ENCODE data around the gene TRIM24. TPM values are rescaled to one million over a fixed set of nuclear protein-coding genes. Genes with fewer than 3 reads are reported as not detected.

TRIM24 gene
- total RNA-seq, 1 donor from 2014 or later: 116 TPM

- H3K27me3 Mint-ChIP-seq (ENCODE audit: insufficient read depth, low read depth): peaks cover 5% of the 10 kb centered on the region
- H3K9ac ChIP-seq: no peak overlapping the region
- peaks cover 38% of the 10 kb centered on the region for H3K9me3 Mint-ChIP-seq
- TF ChIP-seq EZH2 (IDR thresholded peaks at IDR 0.05) (no peak), EZH2phosphoT487 (IDR thresholded peaks at IDR 0.05) (no peak)
- TF ChIP-seq, protein P1, sequence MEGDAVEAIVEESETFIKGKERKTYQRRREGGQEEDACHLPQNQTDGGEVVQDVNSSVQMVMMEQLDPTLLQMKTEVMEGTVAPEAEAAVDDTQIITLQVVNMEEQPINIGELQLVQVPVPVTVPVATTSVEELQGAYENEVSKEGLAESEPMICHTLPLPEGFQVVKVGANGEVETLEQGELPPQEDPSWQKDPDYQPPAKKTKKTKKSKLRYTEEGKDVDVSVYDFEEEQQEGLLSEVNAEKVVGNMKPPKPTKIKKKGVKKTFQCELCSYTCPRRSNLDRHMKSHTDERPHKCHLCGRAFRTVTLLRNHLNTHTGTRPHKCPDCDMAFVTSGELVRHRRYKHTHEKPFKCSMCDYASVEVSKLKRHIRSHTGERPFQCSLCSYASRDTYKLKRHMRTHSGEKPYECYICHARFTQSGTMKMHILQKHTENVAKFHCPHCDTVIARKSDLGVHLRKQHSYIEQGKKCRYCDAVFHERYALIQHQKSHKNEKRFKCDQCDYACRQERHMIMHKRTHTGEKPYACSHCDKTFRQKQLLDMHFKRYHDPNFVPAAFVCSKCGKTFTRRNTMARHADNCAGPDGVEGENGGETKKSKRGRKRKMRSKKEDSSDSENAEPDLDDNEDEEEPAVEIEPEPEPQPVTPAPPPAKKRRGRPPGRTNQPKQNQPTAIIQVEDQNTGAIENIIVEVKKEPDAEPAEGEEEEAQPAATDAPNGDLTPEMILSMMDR (IDR thresholded peaks at IDR 0.05): no peak
- no peaks in the 10 kb centered on the region for H3K79me2 ChIP-seq (ENCODE audit: low read depth)
- H3K4me3 Mint-ChIP-seq: no peak overlapping the region
- no peaks in the 10 kb centered on the region for H4K20me1 ChIP-seq (ENCODE audit: low read depth)
- no peak overlapping the region for H3K27ac Mint-ChIP-seq
- DNase-seq (ENCODE audit: low spot score): no peak
- no peaks in the 10 kb centered on the region for H3K4me1 Mint-ChIP-seq
- H3K36me3 Mint-ChIP-seq: peaks cover under 1% of the 10 kb centered on the region
- H3F3A ChIP-seq (ENCODE audit: low read depth): no peaks in the 10 kb centered on the region
- no peaks in the 10 kb centered on the region for H3K27me3 ChIP-seq
- no peak overlapping the region for H3K27ac ChIP-seq
- H3K4me3 ChIP-seq: no peak overlapping the region
- H3K36me3 ChIP-seq: no peaks in the 10 kb centered on the region
- no peak overlapping the region for H3K4me2 ChIP-seq
- no peak overlapping the region for H2AFZ ChIP-seq (replicated peaks)
- H3K9me3 ChIP-seq (ENCODE audit: low read depth): no peaks in the 10 kb centered on the region
- no peaks in the 10 kb centered on the region for H3K4me1 ChIP-seq
Measured at GRCh38 chr7:138435231-138435919, 24.7 kb upstream of the TRIM24 start.

GRCh38 chr7:138436388-138436787, 23.7 kb upstream of the TRIM24 start:
- Histone ChIP-seq H3K36me3 (no peaks in the 10 kb centered on the region), H3F3A (ENCODE audit: low read depth) (no peaks in the 10 kb centered on the region), H4K20me1 (ENCODE audit: low read depth) (no peaks in the 10 kb centered on the region), H2AFZ (replicated peaks) (no peak overlapping the region), H3K9me3 (ENCODE audit: low read depth) (no peaks in the 10 kb centered on the region), H3K9ac (no peak overlapping the region), H3K27ac (no peak overlapping the region), H3K27me3 (no peaks in the 10 kb centered on the region), H3K4me3 (no peak overlapping the region), H3K4me1 (no peaks in the 10 kb centered on the region), H3K4me2 (no peak overlapping the region), H3K79me2 (ENCODE audit: low read depth) (no peaks in the 10 kb centered on the region)
- H3K27ac Mint-ChIP-seq: no peak overlapping the region
- no peak overlapping the region for H3K4me3 Mint-ChIP-seq
- H3K36me3 Mint-ChIP-seq: no peaks in the 10 kb centered on the region
- no peak for DNase-seq (ENCODE audit: low spot score)
- H3K4me1 Mint-ChIP-seq: no peaks in the 10 kb centered on the region
- peaks cover 37% of the 10 kb centered on the region for H3K9me3 Mint-ChIP-seq
- TF ChIP-seq EZH2phosphoT487 (IDR thresholded peaks at IDR 0.05) (no peak), EZH2 (IDR thresholded peaks at IDR 0.05) (no peak)
- TF ChIP-seq, protein P1 (IDR thresholded peaks at IDR 0.05): no peak
- peaks cover 8% of the 10 kb centered on the region for H3K27me3 Mint-ChIP-seq (ENCODE audit: insufficient read depth, low read depth)

DNA sequence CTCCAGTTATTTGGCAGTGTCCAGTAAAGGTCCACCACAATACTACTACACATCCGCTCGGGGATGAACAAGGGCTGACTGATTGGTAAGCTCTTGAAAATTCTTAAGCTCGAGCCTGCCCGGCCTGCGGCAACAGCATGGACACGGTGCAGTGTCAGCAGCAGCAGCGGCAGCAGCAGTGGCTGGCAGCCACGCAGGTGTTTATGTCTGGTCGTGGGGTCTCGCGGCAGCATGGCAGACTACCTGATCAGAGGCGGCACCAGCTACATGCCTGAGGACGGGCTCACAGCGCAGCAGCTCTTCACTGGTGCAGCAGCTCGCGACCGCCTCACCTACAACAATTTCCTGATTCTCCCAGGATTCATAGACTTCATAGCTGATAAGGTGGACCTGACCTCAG, 19.6 kb upstream of the TRIM24 start:
- H3K27me3 Mint-ChIP-seq (ENCODE audit: insufficient read depth, low read depth): peaks cover 10% of the 10 kb centered on the region
- no peaks in the 10 kb centered on the region for H3K36me3 Mint-ChIP-seq
- no peaks in the 10 kb centered on the region for H3K9me3 ChIP-seq (ENCODE audit: low read depth)

More for the DNA sequence above, 19.6 kb upstream of the TRIM24 start:
- H3K9ac ChIP-seq: no peak overlapping the region
- H3K36me3 ChIP-seq: no peaks in the 10 kb centered on the region
- H3K4me1 ChIP-seq: no peaks in the 10 kb centered on the region
- no peak overlapping the region for H3K4me2 ChIP-seq
- no peak overlapping the region for H3K4me3 ChIP-seq
- H2AFZ ChIP-seq (replicated peaks): no peak overlapping the region
- H3K27me3 ChIP-seq: no peaks in the 10 kb centered on the region
- H3K4me3 Mint-ChIP-seq: no peak overlapping the region
- no peaks in the 10 kb centered on the region for H3K79me2 ChIP-seq (ENCODE audit: low read depth)
- no peaks in the 10 kb centered on the region for H3K4me1 Mint-ChIP-seq
- H3K27ac ChIP-seq: no peak overlapping the region
- TF ChIP-seq EZH2phosphoT487 (IDR thresholded peaks at IDR 0.05) (no peak), EZH2 (IDR thresholded peaks at IDR 0.05) (no peak)
- TF ChIP-seq, protein P1 (IDR thresholded peaks at IDR 0.05): no peak
- peaks cover 31% of the 10 kb centered on the region for H3K9me3 Mint-ChIP-seq
- no peaks in the 10 kb centered on the region for H4K20me1 ChIP-seq (ENCODE audit: low read depth)
- DNase-seq (ENCODE audit: low spot score): no peak
- H3K27ac Mint-ChIP-seq: no peak overlapping the region
- no peaks in the 10 kb centered on the region for H3F3A ChIP-seq (ENCODE audit: low read depth)

Data from neural progenitor cell (in vitro differentiated cells).